Esophagus squamous epithelium (tissue), 4 donors: ENCODE data around the gene SMARCC2.

ENCODE experiments used
- POLR2A ChIP-seq, 4 donors: fragments of 450-650 bp; IDR thresholded peaks; one replicate each; pipeline ENCODE4 v1.6.1; 2017; ENCODE audit warnings: antibody characterized with exemption in 4 of 4, mild to moderate bottlenecking in 4 of 4, moderate library complexity in 3 of 4
- TF ChIP-seq, protein P1 (sequence below), 6 experiments: fragments of 450-650 bp in 4 of 6; fragments of 200-600 bp in 2 of 6; sonication (generic) in 2 of 6; IDR thresholded peaks; one replicate each; pipeline ENCODE4 v1.5.1; 2016 to 2019; ENCODE audit warnings: antibody characterized with exemption in 6 of 6, mild to moderate bottlenecking in 4 of 6, moderate library complexity in 4 of 6

DNA sequence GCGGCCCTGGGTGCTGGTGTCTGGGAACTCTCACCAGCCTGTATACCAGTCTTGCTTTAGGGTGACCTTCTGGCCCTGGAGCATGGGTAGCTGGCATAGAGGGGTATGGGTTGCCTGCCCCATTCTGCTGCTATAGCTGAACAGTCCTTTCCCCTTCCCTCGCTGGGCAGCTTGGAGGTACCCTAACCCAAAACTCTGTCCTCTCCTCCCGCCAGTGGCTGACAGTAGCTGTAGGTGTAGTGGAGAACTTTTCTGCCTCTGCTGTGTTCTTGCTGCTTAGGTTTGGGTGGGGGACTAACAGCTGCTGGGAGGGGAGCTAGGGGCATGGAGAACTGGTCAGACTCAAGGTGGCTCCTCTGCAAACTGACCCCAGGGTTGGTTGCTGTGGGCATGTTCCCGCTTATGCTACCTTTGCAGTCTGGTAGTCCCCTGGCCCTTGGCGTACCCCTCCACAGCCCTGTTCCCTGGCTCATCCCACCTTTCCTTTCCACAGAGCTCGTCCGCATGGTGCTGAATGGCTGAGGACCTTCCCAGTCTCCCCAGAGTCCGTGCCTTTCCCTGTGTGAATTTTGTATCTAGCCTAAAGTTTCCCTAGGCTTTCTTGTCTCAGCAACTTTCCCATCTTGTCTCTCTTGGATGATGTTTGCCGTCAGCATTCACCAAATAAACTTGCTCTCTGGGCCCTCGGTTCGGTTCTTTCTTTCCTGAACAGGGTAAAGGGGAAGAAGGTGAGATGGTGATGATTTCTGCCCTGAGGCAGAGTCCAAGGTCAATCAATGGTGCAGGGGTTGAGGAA lies 28.2 kb downstream of the SMARCC2 start:
- no peak for TF ChIP-seq POLR2A (IDR thresholded peaks at IDR 0.05)
- TF ChIP-seq, protein P1, sequence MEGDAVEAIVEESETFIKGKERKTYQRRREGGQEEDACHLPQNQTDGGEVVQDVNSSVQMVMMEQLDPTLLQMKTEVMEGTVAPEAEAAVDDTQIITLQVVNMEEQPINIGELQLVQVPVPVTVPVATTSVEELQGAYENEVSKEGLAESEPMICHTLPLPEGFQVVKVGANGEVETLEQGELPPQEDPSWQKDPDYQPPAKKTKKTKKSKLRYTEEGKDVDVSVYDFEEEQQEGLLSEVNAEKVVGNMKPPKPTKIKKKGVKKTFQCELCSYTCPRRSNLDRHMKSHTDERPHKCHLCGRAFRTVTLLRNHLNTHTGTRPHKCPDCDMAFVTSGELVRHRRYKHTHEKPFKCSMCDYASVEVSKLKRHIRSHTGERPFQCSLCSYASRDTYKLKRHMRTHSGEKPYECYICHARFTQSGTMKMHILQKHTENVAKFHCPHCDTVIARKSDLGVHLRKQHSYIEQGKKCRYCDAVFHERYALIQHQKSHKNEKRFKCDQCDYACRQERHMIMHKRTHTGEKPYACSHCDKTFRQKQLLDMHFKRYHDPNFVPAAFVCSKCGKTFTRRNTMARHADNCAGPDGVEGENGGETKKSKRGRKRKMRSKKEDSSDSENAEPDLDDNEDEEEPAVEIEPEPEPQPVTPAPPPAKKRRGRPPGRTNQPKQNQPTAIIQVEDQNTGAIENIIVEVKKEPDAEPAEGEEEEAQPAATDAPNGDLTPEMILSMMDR (IDR thresholded peaks at IDR 0.05) = no peak
